CD14-positive monocyte (primary cell): Measurements from ENCODE around the gene BOLL. TPM values are rescaled to one million over a fixed set of nuclear protein-coding genes. Genes with fewer than 3 reads are reported as not detected.

ENCODE experiments used
- DNase-seq, 3 donors: peaks; one replicate each; pipeline ENCODE4 v3.0.0-alpha.2; 2011 to 2022
- H2AFZ ChIP-seq: 2 replicates; pipeline ENCODE4 v1.6.0; 2012; ENCODE audit warnings: mild to moderate bottlenecking, low read depth, low read length, inconsistent platforms; ENCODE audit not compliant: insufficient read depth, poor library complexity, severe bottlenecking
- H3K27ac ChIP-seq, 2 donors: 1 replicate in 1 of 2; 2 replicates in 1 of 2; pipeline ENCODE4 v1.5.1; 2012 to 2013; ENCODE audit warnings: low read length in 2 of 2, control low read depth in 1 of 2, inconsistent platforms in 1 of 2, low read depth in 1 of 2, mild to moderate bottlenecking in 1 of 2
- H3K27me3 ChIP-seq, 2 donors: one replicate each; pipeline versions ENCODE4 v1.6.0 to v1.6.1; 2011 to 2013; ENCODE audit warnings: low read length in 2 of 2; ENCODE audit not compliant: control insufficient read depth in 2 of 2, insufficient read depth in 2 of 2
- H3K36me3 ChIP-seq, 2 donors: replicated peaks in 1 of 2; 1 replicate in 1 of 2; 2 replicates in 1 of 2; pipeline versions ENCODE4 v1.5.1 to v1.6.1; 2012 to 2013; ENCODE audit warnings: low read length in 2 of 2, control low read depth in 1 of 2, inconsistent platforms in 1 of 2, mild to moderate bottlenecking in 1 of 2; ENCODE audit not compliant: insufficient read depth in 2 of 2, control insufficient read depth in 1 of 2
- H3K4me1 ChIP-seq, 2 donors: 1 replicate in 1 of 2; 2 replicates in 1 of 2; pipeline versions ENCODE4 v1.5.1 to v1.6.1; 2012 to 2013; ENCODE audit warnings: low read length in 2 of 2, control low read depth in 1 of 2, inconsistent platforms in 1 of 2, mild to moderate bottlenecking in 1 of 2, moderate library complexity in 1 of 2; ENCODE audit not compliant: insufficient read depth in 2 of 2, control insufficient read depth in 1 of 2
- H3K4me2 ChIP-seq: replicated peaks from 2 replicates; pipeline ENCODE3; 2012; ENCODE audit warnings: low read length, moderate library complexity, mild to moderate bottlenecking; ENCODE audit not compliant: poor library complexity, severe bottlenecking; ENCODE audit errors: extremely low read depth
- H3K4me3 ChIP-seq, 3 experiments: fragments of 200-600 bp in 1 of 3; sonication (generic) in 1 of 3; replicated peaks in 1 of 3; 1 replicate in 2 of 3; 2 replicates in 1 of 3; pipeline ENCODE4 v1.5.1; 2011 to 2013; ENCODE audit warnings: low read length in 3 of 3, mild to moderate bottlenecking in 3 of 3, control low read depth in 2 of 3, low read depth in 2 of 3, inconsistent platforms in 1 of 3, moderate library complexity in 1 of 3
- H3K79me2 ChIP-seq: 2 replicates; pipeline ENCODE4 v1.6.0; 2012; ENCODE audit warnings: mild to moderate bottlenecking, control low read depth, inconsistent platforms, low read length, moderate library complexity; ENCODE audit not compliant: insufficient read depth
- H3K9ac ChIP-seq: 2 replicates; pipeline ENCODE4 v1.6.0; 2017; ENCODE audit warnings: low read length, mild to moderate bottlenecking; ENCODE audit not compliant: insufficient read depth, poor library complexity, severe bottlenecking
- H3K9me3 ChIP-seq, 2 donors: replicated peaks in 1 of 2; 1 replicate in 1 of 2; 2 replicates in 1 of 2; pipeline versions ENCODE4 v1.5.1 to v1.6.1; 2012 to 2013; ENCODE audit warnings: low read length in 2 of 2, control low read depth in 1 of 2; ENCODE audit not compliant: control insufficient read depth in 1 of 2, insufficient read depth in 1 of 2
- H4K20me1 ChIP-seq: 2 replicates; pipeline ENCODE4 v1.6.0; 2012; ENCODE audit warnings: mild to moderate bottlenecking, low read length, control low read depth, moderate library complexity; ENCODE audit not compliant: insufficient read depth
- H3K27ac Mint-ChIP-seq, 7 donors: one replicate each; pipeline ENCODE4 v1.8.0; 2020; ENCODE audit warnings: mild to moderate bottlenecking in 7 of 7, mixed read lengths in 7 of 7, moderate library complexity in 6 of 7, inconsistent platforms in 2 of 7
- H3K27me3 Mint-ChIP-seq, 3 donors: one replicate each; pipeline ENCODE4 v1.8.0; 2021 to 2022; ENCODE audit warnings: low read depth in 3 of 3, mild to moderate bottlenecking in 3 of 3, mixed read lengths in 3 of 3, moderate library complexity in 3 of 3, inconsistent platforms in 1 of 3
- H3K36me3 Mint-ChIP-seq, 2 donors: one replicate each; pipeline ENCODE4 v1.8.0; 2020; ENCODE audit warnings: mixed read lengths in 2 of 2, inconsistent platforms in 1 of 2, mild to moderate bottlenecking in 1 of 2
- H3K4me1 Mint-ChIP-seq: one replicate; pipeline ENCODE4 v1.8.0; 2020; ENCODE audit warnings: mild to moderate bottlenecking, mixed read lengths
- H3K4me3 Mint-ChIP-seq, 2 donors: one replicate each; pipeline ENCODE4 v1.8.0; 2020; ENCODE audit warnings: mild to moderate bottlenecking in 2 of 2, mixed read lengths in 2 of 2, moderate library complexity in 1 of 2
- H3K9me3 Mint-ChIP-seq, 7 donors: one replicate each; pipeline ENCODE4 v1.8.0; 2020 to 2022; ENCODE audit warnings: mixed read lengths in 7 of 7, mild to moderate bottlenecking in 6 of 7, moderate library complexity in 6 of 7, inconsistent platforms in 2 of 7
- WGBS: methylation state at CpG from one replicate; pipeline ENCODE4 v1.1.5; 2013; ENCODE audit warnings: missing lambda C conversion rate; ENCODE audit not compliant: insufficient coverage; 5-methylcytosine and 5-hydroxymethylcytosine counted together
- intact Hi-C, 2 donors: fragments of 100-400 bp; cut with micrococcal nuclease; formaldehyde crosslinking; loops; one replicate each; pipeline versions ENCODE4 v1.15.0 to v1.15.1; 2023
- polyA plus RNA-seq, 3 donors: library from polyadenylated mRNA; depleted of rRNA in 1 of 3; unstranded in 2 of 3; stranded (reverse) in 1 of 3; fragments of 300-500 nt in 2 of 3; fragments of >200 nt in 1 of 3; fragmentation: Illumina TruSeq in 2 of 3; gene quantifications; 1 replicate in 2 of 3; 2 replicates in 1 of 3; pipeline ENCODE4 v1.2.3, GENCODE V29; 2012 to 2021
- TF ChIP-seq, protein P1 (sequence below): fragments of 200-600 bp; IDR thresholded peaks from one replicate; pipeline ENCODE4 v1.8.0; 2022; ENCODE audit warnings: antibody characterized with exemption, mild to moderate bottlenecking

BOLL gene
- polyA plus RNA-seq, 3 donors = not detected

DNA sequence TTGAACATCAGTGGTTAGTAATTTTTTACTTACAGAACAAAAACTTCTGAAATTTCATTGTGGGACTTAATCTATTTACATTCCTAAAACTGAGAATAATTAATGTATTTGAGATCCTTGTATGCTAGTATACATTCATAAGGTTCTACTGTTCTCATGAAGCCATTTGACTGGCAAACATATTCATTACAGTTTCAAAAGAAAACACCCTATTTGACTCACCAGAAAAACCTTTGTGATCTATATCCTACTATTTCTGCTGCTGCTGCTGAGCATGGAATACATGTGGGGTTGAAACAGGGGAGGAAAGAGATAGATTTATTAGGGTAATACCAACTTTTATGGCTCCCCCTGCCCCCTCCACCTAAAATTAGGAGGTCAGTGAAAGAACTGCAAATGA is 58.1 kb downstream of the BOLL start:
- Histone ChIP-seq H2AFZ (no peak overlapping the region), H3K9ac (no peak overlapping the region), H3K4me1 (no peaks in the 10 kb centered on the region), H3K27ac (no peak overlapping the region), H3K27me3 (no peaks in the 10 kb centered on the region), H4K20me1 (no peaks in the 10 kb centered on the region), H3K4me2 (no peak overlapping the region), H3K36me3 (no peaks in the 10 kb centered on the region), H3K4me3 (no peak overlapping the region), H3K9me3 (no peaks in the 10 kb centered on the region), H3K79me2 (no peaks in the 10 kb centered on the region)
- Mint-ChIP-seq H3K36me3 (no peaks in the 10 kb centered on the region), H3K4me1 (no peaks in the 10 kb centered on the region), H3K27ac (no peak overlapping the region), H3K4me3 (no peak overlapping the region), H3K9me3 (peaks cover 0 to 14% (median 8%) of the 10 kb centered on the region in 7 donors), H3K27me3 (peaks cover 0 to 2% (median 0%) of the 10 kb centered on the region in 3 donors)
- DNase-seq = no peak
- intact Hi-C loops = no loop called here
- TF ChIP-seq, protein P1, sequence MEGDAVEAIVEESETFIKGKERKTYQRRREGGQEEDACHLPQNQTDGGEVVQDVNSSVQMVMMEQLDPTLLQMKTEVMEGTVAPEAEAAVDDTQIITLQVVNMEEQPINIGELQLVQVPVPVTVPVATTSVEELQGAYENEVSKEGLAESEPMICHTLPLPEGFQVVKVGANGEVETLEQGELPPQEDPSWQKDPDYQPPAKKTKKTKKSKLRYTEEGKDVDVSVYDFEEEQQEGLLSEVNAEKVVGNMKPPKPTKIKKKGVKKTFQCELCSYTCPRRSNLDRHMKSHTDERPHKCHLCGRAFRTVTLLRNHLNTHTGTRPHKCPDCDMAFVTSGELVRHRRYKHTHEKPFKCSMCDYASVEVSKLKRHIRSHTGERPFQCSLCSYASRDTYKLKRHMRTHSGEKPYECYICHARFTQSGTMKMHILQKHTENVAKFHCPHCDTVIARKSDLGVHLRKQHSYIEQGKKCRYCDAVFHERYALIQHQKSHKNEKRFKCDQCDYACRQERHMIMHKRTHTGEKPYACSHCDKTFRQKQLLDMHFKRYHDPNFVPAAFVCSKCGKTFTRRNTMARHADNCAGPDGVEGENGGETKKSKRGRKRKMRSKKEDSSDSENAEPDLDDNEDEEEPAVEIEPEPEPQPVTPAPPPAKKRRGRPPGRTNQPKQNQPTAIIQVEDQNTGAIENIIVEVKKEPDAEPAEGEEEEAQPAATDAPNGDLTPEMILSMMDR = no peak

DNA sequence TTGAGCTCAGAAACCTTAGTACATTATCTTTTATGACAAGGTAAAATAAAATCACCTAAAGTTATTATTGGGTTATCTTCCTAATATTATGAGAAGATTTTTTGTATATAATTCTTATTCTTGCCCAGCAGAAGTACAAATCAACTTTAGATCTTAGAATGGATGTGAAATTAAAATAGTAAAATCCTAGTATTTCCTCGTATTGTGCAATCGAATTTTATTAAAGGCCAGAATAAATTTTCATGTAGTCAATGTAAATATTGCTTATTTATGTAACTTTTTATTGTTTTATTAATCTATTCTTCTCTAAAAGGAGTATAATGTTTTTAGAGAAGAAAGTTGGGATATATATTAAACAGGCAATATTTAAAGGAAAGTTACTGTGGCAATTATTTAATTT is 67.3 kb downstream of the BOLL start:
- Histone ChIP-seq H3K9me3 (no peaks in the 10 kb centered on the region), H3K9ac (no peak overlapping the region), H3K4me1 (no peaks in the 10 kb centered on the region), H4K20me1 (no peaks in the 10 kb centered on the region), H3K4me2 (no peak overlapping the region), H3K4me3 (no peak overlapping the region), H3K79me2 (no peaks in the 10 kb centered on the region), H3K36me3 (no peaks in the 10 kb centered on the region), H3K27ac (no peak overlapping the region), H3K27me3 (no peaks in the 10 kb centered on the region), H2AFZ (no peak overlapping the region)
- intact Hi-C loops = no loop called here
- Mint-ChIP-seq H3K9me3 (no peaks in the 10 kb centered on the region), H3K36me3 (peaks cover 3 to 5% of the 10 kb centered on the region in 2 donors), H3K27ac (no peak overlapping the region), H3K4me1 (no peaks in the 10 kb centered on the region), H3K27me3 (no peaks in the 10 kb centered on the region), H3K4me3 (no peak overlapping the region)
- TF ChIP-seq, protein P1 = no peak
- DNase-seq = no peak
- no CpG with 5 or more reads among the region's 2 CpGs for WGBS
